Cardiac fibroblast (primary cell): Measurements from ENCODE around the gene CNTNAP1.
A peak's percentile ranks its signal among the peaks of the same experiment; 100 is the strongest.

ENCODE experiments used
- DNase-seq, 2 donors: peaks; one replicate each; pipeline versions ENCODE4 v3.0.0 to v3.0.0-alpha.2; 2010; ENCODE audit warnings: low read depth in 2 of 2
- H3K4me3 ChIP-seq, 2 donors: replicated peaks in 1 of 2; 1 replicate in 1 of 2; 2 replicates in 1 of 2; pipeline ENCODE4 v1.5.1; 2011; ENCODE audit warnings: low read depth in 2 of 2, low read length in 2 of 2, mild to moderate bottlenecking in 2 of 2, moderate library complexity in 1 of 2
- CTCF ChIP-seq: IDR thresholded peaks from one replicate; pipeline ENCODE4 v1.5.1; 2011; ENCODE audit warnings: low read depth, mild to moderate bottlenecking, low read length, inconsistent platforms

The CNTNAP1 gene

GRCh38 chr17:42681976-42682721 is at the start of gene CNTNAP1:
Gene CNTNAP1 (plus strand): TSS chr17:42682531. CDS start chr17:42682830, 299 bp downstream.
- peak within 1 kb of the TSS; percentile 72 to 74 for H3K4me3 ChIP-seq
- TF ChIP-seq CTCF, result no peak
- DNase-seq, result peak; percentile 81 to 86

GRCh38 chr17:42632949-42633444 is 49.3 kb upstream of the CNTNAP1 start:
- no peak overlapping the region for H3K4me3 ChIP-seq
- no peak for DNase-seq
- TF ChIP-seq CTCF, result no peak

DNA sequence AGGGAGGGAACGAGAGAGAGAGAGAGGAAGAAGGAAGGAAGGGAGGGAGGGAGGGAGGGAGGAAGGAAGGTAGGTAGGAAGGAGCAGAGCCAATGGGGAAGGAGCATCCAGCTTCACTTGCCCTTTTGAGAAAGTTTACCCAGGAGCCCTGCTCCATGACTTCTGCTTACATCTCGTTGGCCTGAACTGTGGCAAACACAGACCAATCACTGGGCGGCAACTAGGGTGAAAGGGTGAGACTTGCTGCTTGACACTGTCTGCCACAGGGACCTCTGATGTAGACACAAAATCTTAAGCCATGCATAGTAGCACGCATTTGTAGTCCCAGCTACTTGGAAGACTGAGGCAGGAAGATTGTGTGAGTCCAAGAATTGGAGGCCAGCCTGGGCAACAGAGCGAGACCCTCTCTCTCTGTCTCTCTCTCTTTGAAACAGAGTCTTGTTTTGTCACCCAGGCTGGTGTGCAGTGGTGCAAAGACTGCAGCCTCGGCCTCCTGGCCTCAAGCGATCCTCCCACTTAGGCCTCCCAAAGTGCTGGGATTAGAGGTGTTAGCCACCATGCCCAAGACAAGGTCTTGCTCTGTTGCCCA is 42.7 kb upstream of the CNTNAP1 start:
- DNase-seq, result no peak
- TF ChIP-seq CTCF, result no peak
- no peak overlapping the region for H3K4me3 ChIP-seq

DNA sequence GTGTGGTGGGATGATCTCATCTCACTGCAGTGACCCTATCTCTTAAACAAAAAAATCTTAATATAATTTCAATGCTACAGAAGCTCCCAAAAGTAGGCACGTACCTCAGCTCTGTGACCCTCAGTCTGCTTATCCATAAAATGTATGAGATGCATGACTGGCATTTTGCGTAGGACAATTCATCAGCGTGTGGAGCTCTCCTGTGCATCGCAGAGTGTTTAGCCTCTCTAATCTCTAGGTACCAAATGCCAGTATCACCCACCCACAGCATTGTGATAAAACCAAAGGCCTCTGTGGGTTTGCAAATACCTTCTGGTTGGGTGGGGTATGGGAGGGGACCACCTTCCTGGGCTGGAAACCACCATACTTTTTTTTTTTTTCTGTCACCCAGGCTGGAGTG is 42.2 kb upstream of the CNTNAP1 start:
- DNase-seq, result no peak
- H3K4me3 ChIP-seq, result no peak overlapping the region
- TF ChIP-seq CTCF, result no peak

GRCh38 chr17:42642336-42642735 is 40.0 kb upstream of the CNTNAP1 start:
- no peak overlapping the region for H3K4me3 ChIP-seq
- no peak for DNase-seq
- no peak for TF ChIP-seq CTCF

GRCh38 chr17:42647778-42648177 is 34.6 kb upstream of the CNTNAP1 start:
- TF ChIP-seq CTCF, result no peak
- no peak for DNase-seq
- no peak overlapping the region for H3K4me3 ChIP-seq
